DMS153 treated with DMSO at 0.1 percent for 48 hours (cell line): ENCODE results near the gene C18orf63.
"Not testable (repeated sequence)": the region's sequence is repeated elsewhere in the genome, so short reads cannot be mapped to it uniquely, and the experiment has no call there.

Experiments used
- DNase-seq: peaks from one replicate; lab custom pipeline; 2025; ENCODE audit not compliant: unreplicated experiment; lab: John Stamatoyannopoulos, UW

Gene C18orf63

DNA sequence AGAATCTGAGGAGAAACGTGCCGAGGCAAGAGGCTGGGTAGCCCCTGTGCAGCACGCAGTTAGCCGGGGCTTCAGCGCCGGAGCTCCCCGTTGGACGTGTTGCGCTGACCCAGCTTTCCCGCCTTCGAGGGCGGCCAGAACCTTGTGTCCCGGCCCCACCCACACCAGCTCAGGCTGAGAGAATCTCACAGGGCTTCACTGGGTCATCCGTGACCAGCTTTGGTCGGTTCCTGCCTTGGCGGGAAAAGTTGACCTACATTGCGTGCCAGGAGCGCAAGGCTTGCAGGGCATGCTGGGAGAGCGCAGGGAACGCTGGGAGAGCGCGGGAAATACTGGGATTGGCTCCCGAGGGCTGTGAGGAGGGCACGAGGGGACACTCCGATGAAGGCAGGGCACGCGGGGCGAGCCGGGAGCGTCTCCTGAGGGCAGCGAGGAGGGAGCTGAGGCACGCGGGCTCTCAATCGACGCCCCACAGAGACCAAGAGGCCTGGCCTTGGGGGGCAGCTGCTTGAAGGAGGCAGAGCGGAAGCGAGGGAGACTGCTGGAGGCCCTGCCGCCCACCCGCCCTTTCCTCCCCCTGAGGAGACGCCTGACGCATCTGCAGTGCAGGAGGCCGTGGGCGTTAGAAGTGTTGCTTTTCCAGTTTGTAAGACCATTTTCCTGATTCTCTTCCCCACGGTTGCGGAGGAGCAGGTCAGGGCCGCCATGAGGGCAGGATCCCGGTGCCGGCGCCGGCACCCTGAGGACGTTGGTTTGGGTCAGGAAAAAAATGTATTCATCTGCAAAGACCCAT is at the start of gene C18orf63:
TSS of gene C18orf63 (plus strand) at position 376 of the 793 bp plus-strand sequence. CDS start 2,027 bp downstream, outside the sequence.
- no peak for DNase-seq

DNA sequence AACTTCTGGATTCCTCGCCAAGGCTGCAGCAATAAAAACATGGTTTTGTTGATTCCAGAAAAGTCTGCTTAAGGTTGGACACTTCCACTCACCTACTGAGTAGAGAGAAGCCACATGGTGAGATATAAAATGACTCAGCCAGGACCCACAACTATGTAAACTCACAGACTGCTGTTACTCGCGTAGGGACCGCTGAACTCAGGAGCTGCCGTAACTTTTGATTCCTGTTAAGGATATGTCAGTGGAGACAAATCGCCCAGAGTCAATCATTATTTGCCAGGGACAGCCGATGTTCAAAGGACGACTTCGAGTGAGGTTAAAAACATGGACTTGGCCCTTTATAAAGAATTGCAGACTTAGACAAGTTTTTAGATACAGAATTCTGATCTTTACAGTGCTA is 49.5 kb upstream of the C18orf63 start:
- no peak for DNase-seq

DNA sequence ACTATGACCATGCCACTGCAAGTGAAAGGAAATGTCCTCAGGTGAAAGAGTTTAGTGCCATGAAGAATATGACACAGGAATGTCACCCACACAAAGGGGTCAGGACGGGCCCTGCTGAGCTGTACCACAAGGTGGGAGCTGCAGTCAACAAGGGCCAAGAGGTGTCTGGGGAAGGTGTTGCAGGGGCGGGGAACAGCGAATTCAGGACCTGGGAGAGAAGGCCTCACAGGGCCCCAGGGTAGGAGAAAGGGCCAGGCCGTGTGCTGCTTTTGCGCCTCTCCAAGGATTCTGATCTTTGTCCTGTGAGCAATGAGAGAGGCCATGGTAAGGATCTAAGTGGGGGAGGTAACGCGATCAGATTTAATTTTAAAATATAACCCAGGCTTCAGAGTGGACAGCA is 47.5 kb upstream of the C18orf63 start:
- no peak for DNase-seq

DNA sequence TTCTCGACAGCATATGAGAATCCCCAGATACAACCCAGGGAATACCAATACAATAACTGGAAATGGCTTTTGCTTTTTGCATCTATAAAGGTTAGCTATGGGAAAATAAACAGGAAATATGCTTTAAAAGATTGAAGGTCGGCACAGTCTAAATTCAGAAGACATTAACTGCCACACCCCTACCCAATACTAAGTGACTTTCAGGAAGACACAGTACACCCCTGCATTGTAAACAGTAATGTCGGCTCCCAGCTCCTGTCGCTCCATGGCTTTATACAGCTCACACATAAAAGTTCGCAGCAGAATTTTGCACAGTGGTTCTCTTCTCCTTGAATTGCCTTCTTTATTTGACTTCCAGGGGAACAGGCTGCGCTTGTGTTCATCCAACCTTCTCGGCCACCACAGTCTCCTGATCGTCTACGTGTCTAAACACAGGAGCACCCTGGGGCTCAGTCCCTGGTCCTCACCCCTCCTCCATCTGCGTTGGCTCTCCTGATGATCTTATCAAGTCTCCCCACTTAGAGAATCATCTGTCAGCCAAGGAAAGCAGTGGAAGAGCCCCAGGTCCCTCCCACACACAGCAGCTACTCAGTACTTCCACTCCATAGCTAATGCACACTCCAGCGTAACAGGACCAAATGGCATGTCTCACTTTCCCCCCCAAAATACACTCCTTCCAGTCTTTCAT is 46.6 kb upstream of the C18orf63 start:
- no peak for DNase-seq

DNA sequence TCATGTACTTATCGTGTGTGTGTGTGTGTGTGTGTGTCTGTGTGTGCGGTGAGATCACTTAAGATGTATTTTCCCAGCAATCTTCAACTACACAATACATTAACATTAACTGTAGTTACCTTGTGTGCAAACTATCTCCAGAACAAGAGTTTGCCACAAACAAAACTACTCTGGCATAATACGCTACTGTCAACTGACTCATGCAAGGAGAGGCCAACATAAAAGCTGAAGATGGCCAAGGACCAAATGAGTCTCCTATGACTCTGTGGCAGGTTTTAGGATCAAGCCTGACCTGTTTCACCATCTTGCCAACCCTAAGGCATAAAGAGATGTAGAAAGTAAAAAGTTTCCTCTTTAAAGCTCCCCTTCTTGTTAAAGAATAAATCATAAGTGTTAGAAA is 44.0 kb upstream of the C18orf63 start:
- DNase-seq: no peak

DNA sequence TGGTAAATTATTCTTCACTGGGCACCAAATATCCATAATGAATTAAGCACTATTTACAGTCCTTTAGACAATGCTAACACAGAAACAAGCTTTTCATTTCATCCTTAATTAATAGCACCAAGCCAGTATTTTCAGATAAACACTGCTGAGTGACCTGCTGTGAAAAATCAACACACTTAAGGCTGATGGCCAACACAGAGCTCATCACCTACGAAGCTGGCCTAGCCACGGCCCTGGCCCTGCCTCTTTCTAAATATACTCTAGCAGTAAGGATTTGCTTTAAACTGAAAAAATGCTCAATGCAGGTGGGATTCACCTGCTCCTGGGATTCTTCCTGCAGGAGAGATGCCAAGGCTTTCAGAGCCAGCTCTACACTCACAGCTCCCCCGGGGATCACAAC is 42.2 kb upstream of the C18orf63 start:
- no peak for DNase-seq

DNA sequence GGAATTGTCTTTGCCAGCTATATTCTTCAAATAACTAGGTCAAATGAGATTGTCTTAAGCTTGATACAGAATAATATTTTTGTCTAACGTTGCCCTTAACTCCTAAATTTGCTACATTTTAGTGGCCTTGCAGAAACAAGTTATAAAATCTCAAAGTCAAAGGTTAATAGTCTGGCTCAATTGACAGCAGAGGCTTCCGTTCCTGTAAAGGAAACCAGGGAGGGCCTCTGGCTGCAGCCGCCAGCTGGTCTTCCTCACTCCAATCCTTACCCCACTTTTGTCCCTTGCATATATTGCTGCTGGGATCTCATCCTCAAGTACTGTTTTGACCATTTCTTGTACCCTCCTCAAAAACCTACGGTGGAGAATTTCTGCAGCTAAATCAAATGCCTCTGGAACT is 40.9 kb upstream of the C18orf63 start:
- DNase-seq: no peak

DNA sequence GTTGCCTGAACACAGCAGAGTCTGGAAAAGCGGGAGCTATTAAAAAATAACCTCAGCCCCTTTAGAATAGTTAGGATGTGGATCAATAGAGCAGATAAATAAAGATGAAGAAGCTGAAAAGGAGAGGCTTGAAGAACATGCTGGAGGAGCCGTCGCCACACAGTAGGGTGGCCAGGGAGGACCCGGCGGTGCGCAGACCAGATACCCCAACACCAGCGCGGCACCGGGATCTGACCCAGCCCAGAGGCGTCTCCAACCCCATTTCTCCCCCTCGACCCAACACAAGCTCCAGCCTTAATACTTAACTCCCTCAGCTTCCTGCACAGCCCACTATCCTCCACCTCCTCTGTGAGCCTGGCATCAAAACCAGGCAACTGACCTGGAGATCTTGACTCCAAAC is 39.9 kb upstream of the C18orf63 start:
- DNase-seq: no peak

DNA sequence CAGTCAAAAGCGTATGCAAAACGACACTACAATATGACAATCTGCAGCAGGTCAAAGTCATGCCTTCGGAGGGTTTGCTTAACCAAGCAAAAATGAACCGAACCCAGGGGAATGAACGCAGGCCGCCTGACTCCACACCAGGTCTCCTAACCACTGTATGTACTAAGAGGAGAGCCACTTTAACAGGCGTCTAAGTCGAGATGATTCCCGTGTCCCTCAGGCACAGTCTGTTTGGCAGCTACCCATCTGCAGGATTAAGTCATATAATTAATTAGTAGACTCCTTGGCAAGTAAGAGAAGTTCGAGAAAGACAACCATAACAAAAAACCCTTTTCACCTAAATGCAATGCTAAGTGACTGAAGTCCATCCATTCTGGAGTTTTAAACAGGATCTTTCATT is 39.0 kb upstream of the C18orf63 start:
- no peak for DNase-seq

DNA sequence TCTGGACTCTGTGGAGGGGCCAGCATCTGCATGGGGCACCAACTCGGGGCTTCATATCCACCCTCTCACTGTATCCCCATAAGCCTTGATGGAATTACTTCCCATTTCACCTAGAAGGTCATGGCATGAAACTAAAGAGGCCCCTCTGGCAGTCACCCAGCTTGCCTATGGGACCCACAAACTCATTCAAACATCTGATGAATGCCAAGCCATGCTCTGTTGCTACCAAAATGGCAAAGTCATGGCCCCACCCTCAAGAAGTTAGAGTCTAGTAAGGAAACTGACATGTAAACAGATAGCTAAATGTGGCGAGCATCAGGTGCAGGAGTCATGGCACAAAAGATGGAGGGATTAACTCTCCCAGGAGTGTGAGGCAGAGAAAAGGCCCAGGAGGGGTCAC is 38.3 kb upstream of the C18orf63 start:
- DNase-seq: no peak

DNA sequence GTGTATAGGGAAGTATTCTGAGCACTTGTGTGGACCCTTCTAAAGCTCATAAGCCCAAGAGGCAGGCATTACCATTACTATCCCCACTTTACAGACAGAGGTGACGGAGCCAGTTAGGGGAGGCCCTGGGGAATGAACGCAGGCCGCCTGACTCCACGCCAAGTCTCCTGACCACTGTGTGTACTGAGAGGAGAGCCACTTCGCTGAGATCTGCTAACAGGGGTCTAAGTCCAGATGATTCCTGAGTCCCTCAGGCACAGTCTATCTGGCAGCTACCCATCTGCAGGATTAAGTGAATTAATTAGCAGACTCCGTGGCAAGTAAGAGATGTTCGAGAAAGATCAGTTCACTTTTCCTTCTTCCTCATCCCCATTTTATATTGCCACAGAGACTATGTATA is 37.6 kb upstream of the C18orf63 start:
- no peak for DNase-seq

DNA sequence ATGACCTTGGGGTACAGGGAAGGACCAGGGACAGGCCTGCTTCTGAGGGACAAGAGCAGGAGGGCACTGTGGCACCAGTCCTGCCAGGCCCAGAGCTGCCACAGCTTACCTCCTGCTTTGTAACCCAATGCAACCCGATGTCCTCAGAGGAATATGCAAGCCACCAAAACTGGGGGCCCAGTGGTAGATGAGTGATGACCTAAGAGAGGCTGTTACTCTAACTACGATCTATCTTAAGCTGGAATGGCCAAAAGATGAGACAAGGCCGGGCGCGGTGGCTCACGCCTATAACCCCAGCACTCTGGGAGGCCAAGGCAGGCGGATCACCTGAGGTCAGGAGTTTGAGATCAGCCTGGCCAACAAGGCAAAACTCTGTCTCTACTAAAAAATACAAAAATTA is 36.7 kb upstream of the C18orf63 start:
- DNase-seq: no peak

DNA sequence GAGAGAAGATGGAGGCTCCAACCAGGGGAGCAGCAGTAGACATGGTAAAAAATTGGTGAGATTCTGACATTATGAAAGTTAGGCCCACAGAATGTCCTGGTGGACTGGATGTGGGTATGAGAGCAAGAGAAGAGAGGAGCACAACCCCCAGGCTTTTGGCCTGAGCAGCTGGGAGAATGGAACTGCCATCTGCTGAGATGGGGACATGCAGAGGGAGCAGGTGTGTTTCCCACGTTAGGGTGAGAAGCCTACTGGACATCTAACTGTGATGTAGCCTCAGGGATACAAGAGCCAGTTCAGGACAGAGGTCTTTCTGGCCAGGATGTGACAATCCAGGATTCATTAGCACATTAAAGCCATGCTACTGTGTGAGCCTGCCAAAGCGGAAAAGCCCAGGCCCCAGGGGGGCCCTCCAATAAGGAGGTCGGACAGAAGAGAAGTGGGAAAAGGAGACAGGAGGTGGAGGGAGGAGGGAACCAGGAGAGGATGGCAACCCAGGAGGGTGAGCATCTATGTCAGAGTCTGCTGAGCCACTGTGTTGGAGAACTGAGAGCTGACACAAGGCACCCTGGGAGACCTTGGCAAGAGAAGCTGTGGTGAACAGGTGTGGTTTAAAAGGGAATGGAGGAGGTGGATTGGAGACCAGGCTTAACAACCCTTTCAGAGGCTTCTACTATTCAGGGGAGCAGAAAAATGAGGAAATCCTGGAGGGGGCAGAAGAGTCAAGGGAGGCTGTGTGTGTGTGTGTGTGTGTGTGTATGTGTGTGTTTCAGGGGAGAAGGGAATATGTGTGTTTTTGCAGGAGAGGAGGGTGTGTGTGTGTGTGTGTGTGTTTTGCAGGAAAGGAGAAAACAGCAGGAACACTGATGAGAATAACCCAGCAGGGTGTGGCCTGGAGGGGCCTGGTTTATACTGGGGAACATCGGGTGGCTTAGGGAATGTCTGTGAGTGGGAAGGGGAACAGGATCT is 34.3 kb upstream of the C18orf63 start:
- DNase-seq: no peak

DNA sequence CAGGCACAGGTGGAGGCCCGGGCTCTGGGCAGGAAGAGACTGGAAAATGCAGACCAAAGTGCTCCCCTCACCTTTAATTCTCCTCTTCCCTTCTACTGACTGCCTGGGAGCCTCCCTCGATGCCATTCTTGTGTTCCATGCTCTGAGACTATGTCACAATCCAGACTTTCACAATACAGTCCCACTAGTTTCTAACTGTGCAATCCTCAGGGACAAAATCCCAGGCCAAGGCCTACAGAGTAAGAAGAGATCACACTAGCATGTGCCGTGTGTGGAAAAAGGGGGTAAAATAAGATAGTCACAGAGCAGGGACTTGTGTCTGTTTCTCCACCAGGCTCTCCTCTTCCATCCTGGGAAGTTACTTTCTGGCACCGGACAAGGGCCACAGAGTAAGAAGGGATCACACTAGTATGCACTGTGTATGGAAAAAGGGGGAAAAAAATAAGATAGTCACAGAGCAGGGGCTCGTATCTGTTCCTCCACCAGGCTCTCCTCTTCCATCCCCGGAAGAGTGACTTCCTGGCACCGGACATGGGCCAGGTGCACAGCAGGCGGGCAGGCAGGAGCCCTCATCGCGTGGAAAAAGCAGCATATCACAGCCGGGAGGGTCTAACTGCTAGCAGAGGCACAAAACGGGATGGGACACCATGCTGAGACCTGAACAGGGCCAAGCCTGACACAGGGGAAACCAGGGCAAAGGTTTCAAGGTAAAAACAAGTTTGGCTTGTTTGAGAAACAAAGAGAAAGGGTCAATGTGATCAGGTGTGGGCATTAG is 33.5 kb upstream of the C18orf63 start:
- no peak for DNase-seq

DNA sequence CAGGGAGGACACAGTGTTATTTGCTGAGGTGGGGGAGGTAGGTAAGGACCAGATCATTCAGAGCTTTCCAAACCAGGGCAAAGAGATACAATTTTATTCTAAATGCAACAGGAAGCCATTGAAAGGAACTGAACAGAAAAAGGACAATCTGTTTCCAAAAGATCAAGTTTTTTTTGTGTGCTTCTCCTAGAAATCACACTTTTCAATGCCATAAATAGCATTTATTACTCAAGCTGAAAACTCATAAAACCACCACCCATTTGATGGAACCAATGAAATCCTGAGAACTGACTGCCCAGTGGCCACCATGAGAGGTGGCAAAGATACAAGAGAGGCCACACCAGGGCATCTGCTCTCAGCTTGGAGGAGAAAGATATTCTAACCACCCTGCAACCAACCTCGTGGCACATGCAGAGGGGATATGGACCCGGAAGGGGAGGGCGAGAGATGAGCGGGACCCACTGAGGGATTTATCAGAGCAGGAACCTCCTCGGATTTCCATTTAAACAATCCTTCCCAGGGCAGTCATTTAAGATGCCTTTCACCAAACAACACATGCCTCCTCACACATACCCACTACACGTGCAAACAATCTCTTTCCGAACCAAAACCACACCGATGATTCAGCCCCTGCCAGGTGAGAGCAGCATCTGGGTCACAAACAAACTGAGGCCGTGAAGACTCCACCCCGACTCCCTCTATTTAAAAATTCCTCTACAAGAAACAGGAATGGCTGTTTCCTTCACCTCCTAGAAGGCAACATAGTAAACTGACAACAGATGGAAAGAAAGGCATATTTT is 32.7 kb upstream of the C18orf63 start:
- no peak for DNase-seq

DNA sequence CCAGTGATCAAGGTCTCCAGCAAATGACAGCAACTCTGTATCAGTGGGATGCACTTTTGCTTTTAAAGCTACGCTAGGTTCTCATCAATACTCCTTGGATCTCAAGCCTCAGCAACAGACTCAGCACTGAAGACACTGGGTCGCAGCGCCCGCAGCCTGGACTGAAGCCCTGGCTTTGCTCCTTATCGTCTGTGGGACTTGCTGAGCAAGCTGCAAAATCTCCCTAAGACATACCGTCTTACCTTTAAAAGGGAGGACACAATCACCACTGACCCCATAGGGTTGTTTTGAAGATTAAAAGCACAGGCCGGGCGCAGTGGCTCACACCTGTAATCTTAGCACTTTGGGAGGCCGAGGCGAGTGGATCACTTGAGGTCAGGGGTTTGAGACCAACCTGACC is 32.0 kb upstream of the C18orf63 start:
- no peak for DNase-seq

DNA sequence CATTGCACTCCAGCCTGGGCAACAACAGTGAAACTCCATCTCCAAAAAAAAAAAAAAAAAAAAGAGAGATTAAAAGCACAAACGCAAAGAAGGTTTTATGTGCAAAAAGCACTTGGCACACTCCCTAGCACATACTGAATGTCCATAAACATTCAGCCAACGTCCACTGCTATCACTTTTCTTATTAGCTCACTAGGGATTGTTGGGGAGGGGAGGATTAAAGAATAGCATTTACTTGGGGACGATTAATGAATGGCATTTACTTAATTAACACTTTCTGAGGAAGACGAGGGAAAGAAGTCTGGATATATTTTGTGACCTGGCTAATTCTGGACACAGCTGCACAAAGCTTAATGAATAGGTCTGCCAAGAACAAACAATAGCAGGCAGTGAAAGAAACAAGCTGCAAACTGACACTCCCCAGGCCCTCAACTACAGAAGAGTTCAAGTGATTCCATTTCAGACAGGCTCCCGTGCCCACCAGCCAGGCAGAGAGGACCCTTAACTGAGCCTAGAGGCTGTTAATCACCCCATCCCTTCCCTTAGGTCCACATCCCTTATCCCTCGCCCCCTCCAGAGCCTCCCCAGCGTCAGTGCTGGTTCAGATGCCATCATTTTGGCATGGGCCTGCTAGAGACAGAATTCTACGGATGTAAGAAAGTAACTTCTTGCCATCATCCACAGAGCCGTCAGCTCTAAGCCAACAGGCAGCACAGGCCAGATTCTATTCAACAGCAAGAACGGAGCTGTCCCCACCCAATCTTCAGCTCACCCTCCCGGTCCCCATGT is 31.3 kb upstream of the C18orf63 start:
- peak; percentile 19 for DNase-seq

DNA sequence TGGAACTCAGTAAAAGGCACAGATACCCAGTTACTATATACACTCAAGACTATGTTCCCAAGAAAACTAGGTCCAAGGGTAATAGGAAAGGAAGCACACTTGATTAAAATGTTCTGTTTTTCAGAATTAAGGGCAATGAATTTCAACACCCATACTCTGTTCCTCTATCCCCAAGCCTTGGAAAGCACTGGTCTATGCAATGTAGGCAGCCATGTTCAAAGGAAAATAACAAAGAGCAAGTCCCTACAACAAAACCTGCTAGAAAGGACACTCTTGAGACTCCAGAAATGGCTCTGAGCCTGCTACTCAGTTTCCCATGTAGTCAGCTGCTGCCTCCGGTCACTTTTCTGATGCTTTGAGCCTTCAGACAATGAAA is 30.7 kb upstream of the C18orf63 start:
- DNase-seq: no peak

DNA sequence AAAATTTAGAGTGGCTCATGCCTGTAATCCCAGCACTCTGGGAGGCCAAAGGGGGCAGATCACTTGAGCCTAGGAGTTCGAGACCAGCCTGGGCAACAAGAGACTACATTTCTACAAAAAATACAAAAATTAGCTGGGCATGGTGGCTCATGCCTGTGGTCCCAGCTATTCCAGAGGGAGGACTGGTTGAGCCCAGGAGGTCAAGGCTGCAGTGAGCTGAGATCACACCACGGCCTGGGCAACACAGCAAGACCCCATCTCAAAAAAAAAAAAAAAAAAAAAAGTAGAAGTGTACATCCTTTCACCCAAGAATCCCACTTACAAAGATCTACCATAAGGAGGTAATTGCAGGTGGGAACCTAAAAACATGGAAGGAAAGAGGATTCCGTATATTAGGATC is 30.1 kb upstream of the C18orf63 start:
- not testable (repeated sequence) for DNase-seq
